Measurements from ENCODE around the gene MON1A. TPM values are rescaled to one million over a fixed set of nuclear protein-coding genes. Genes with fewer than 3 reads are reported as not detected.

MON1A gene
- total RNA-seq, 2 donors from 2014 or later = 4.5 to 14.9 TPM

DNA sequence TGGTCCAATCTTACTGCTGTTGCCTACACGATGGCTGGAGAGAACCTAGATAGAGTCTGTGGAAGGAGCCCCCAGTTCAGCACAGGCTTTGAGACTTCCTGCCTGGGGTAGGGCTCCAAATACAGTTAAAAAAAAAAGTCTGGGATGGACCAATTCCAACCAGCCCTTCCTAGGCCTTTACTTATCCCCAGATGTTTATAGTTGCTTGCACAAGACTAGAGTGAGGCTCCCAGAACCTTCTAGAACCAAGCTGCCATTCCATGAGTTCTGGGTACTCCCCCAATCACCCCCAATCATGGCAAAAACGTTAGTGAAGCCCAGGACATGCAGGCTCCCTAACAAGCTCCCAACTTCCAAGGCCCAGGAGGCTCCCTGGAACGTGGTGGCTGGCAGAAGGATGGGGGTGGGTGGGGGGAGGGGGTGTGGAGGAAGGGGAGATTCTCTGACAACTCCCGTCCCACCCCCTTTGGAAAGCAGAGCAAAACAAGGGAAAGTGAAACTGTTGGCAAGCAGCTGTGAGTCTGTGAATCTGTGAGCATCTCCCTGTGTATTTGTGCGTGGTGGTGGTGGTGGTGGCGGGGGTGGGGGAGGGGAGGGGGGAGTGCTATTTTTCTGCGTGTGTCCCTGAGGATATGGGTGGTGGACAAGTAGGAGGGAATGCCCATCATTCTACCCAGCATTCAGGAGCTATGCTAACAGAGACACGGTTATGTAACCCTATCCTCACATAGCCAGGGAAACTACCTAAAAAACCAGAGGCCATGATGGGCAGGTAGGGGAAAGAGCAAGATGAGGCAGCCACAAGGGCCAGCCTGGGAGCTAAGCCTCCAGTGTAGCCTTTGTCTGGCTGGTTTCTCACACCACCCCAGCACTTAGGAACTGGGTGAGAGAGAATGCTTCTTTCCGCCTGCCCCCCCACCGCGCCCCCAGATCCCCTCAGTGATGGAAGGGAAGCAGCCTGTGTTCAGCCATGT, 28.0 kb downstream of the MON1A start:
- intact Hi-C loops (cut with DNase I) = loop anchor here (10.0 kb wide), 1 partner anchor 197 kb away; no protein-coding TSS in a partner anchor
- Histone ChIP-seq H3K27ac (peak overlapping the region; percentile 90), H3K27me3 (no peaks in the 10 kb centered on the region), H3K9ac (ENCODE audit: low read depth in 2 of 2, low read length in 2 of 2) (peak overlapping the region in 1 of 2 donors; percentile 89), H3K36me3 (no peaks in the 10 kb centered on the region), H3K4me1 (peaks cover 25% of the 10 kb centered on the region), H3K4me3 (peak overlapping the region; percentile 43), H3K9me3 (no peaks in the 10 kb centered on the region)
- TF ChIP-seq, protein P1, sequence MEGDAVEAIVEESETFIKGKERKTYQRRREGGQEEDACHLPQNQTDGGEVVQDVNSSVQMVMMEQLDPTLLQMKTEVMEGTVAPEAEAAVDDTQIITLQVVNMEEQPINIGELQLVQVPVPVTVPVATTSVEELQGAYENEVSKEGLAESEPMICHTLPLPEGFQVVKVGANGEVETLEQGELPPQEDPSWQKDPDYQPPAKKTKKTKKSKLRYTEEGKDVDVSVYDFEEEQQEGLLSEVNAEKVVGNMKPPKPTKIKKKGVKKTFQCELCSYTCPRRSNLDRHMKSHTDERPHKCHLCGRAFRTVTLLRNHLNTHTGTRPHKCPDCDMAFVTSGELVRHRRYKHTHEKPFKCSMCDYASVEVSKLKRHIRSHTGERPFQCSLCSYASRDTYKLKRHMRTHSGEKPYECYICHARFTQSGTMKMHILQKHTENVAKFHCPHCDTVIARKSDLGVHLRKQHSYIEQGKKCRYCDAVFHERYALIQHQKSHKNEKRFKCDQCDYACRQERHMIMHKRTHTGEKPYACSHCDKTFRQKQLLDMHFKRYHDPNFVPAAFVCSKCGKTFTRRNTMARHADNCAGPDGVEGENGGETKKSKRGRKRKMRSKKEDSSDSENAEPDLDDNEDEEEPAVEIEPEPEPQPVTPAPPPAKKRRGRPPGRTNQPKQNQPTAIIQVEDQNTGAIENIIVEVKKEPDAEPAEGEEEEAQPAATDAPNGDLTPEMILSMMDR (IDR thresholded peaks at IDR 0.05) = no peak
- DNase-seq = peak; percentile 29

DNA sequence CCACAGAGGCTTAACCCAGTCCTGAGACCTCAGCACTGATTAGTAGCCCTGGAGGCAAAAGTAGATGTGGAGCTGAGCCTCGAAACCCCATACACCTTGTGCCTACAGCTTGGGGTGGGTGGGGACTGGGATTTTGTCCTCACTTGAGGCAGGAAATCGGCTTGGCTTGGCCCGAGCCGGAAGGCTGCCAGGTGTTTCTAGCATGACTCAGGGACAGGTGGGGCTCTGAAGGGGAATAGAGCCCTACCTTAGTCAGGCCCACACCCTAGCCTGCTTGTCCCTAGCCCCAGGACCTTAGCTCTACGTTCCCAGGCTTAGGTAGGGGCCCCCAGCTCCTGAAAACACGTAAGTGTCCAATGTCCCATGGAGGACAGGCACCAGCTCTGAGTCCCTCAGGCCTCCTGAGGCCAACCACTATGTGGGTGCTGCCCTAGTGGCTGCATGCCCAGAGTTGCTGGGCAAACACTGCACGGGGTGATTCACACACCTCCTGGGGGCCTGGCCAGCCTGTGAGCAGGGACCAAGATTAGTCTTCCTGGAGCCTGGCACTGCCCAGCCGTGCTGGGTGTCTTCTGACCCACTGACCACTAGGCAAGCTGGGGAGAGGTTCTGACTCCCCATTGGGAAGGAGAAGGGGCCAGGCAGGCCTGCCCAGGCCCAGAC, 29.0 kb downstream of the MON1A start:
- DNase-seq = peak; percentile 92
- H3K9ac ChIP-seq (ENCODE audit: low read depth in 2 of 2, low read length in 2 of 2) = peak overlapping the region; percentile 56 to 88
- H3K27ac ChIP-seq = peak overlapping the region; percentile 90
- intact Hi-C loops (cut with DNase I) = loop anchor here (10.0 kb wide), 1 partner anchor 196 kb away; no protein-coding TSS in a partner anchor
- peaks cover 20% of the 10 kb centered on the region for H3K4me1 ChIP-seq
- peaks cover under 1% of the 10 kb centered on the region for H3K36me3 ChIP-seq
- no peaks in the 10 kb centered on the region for H3K27me3 ChIP-seq
- TF ChIP-seq, protein P1 (IDR thresholded peaks at IDR 0.05) = no peak
- no peaks in the 10 kb centered on the region for H3K9me3 ChIP-seq
- H3K4me3 ChIP-seq = peak overlapping the region; percentile 10

DNA sequence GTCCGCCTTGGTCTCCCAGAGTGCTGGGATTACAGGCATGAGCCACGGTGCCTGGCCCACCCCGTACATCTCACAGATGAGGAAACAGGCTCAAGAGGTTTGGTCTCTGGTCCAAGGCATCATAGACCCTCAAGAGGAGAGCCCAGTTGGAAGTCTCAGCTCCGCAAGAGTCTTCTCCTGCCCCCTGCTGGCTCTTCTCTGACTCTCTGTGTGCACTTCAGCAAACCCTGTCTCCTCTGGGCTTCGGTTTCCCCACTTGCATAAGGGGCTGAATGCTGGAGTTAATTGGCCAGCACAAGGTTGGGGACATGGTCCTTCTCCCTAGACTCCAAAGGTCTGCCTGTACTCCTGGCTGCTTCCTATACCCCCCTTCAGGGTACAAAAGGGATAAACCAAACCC, 29.8 kb downstream of the MON1A start:
- no peak for DNase-seq
- H3K27me3 ChIP-seq = no peaks in the 10 kb centered on the region
- H3K9me3 ChIP-seq = no peaks in the 10 kb centered on the region
- H3K36me3 ChIP-seq = peaks cover 6% of the 10 kb centered on the region
- peaks cover 15% of the 10 kb centered on the region for H3K4me1 ChIP-seq
- H3K27ac ChIP-seq = peak overlapping the region; percentile 90
- H3K4me3 ChIP-seq = no peak overlapping the region
- intact Hi-C loops (cut with DNase I) = loop anchor here (10.0 kb wide), 1 partner anchor 195 kb away; no protein-coding TSS in a partner anchor
- peak overlapping the region; percentile 38 to 88 for H3K9ac ChIP-seq (ENCODE audit: low read depth in 2 of 2, low read length in 2 of 2)
- TF ChIP-seq, protein P1 (IDR thresholded peaks at IDR 0.05) = no peak

DNA sequence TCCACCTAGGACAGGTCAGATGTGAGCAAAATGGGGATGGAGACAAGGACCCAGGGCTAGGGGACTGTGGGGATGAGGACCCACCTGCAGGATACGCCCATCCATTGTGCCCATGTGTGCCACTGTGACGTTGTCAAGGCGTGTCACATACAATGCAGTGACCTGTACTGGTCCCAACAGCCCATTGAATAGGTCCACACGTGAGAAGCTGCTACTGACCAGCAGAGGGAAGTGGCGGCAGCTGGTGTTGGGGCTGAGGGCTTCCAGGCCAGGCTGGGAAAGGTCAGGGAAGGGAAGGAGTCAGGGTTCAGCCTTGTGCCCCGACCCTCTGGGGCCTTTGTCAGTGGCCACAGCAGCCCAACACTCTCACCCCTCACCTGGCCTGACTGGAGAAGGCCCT, 30.6 kb downstream of the MON1A start:
- Histone ChIP-seq H3K9ac (ENCODE audit: low read depth in 2 of 2, low read length in 2 of 2) (peak overlapping the region in 1 of 2 donors; percentile 51), H3K36me3 (peaks cover 6% of the 10 kb centered on the region), H3K27ac (no peak overlapping the region), H3K9me3 (no peaks in the 10 kb centered on the region), H3K4me3 (no peak overlapping the region), H3K27me3 (no peaks in the 10 kb centered on the region), H3K4me1 (peaks cover 7% of the 10 kb centered on the region)
- TF ChIP-seq, protein P1 (IDR thresholded peaks at IDR 0.05) = no peak
- no peak for DNase-seq
- intact Hi-C loops (cut with DNase I) = no loop called here

DNA sequence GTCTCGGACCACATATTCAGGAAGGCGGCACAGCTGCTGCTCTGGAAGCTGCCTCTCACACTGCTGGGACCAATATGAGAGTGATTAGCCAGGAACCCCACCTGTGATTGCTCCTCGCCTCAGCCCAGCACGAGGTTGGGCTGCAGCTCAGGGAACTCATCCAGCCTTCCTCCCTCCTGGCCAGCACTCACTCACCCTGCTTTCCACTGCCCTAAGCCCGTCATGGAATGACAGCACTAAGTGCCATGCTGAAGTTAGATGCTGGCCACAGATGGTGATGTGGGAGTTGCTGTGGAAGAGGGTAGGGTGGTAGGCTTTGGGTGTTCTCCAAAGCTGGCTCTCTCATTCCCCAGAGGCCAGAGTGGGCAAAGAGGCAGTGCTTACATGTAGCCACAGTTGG, 33.3 kb downstream of the MON1A start:
- no peaks in the 10 kb centered on the region for H3K27me3 ChIP-seq
- no peak for DNase-seq
- no peak overlapping the region for H3K27ac ChIP-seq
- H3K36me3 ChIP-seq = peaks cover 6% of the 10 kb centered on the region
- TF ChIP-seq, protein P1 (IDR thresholded peaks at IDR 0.05) = no peak
- no peaks in the 10 kb centered on the region for H3K9me3 ChIP-seq
- H3K9ac ChIP-seq (ENCODE audit: low read depth in 2 of 2, low read length in 2 of 2) = no peak overlapping the region
- no peaks in the 10 kb centered on the region for H3K4me1 ChIP-seq
- no peak overlapping the region for H3K4me3 ChIP-seq
- intact Hi-C loops (cut with DNase I) = no loop called here
